Urothelium cell line (cell line): ENCODE results near the gene KCNK18.
"Not testable (repeated sequence)": the region's sequence is repeated elsewhere in the genome, so short reads cannot be mapped to it uniquely, and the experiment has no call there.

ENCODE experiments used
- DNase-seq: peaks from one replicate; pipeline ENCODE4 v3.0.0; 2011; ENCODE audit warnings: low spot score, mixed read lengths
- FAIRE-seq: peaks from 2 replicates; lab custom pipeline; 2011; peaks lifted over from hg19 to GRCh38; lab: Jason Lieb, UNC

The KCNK18 gene

DNA sequence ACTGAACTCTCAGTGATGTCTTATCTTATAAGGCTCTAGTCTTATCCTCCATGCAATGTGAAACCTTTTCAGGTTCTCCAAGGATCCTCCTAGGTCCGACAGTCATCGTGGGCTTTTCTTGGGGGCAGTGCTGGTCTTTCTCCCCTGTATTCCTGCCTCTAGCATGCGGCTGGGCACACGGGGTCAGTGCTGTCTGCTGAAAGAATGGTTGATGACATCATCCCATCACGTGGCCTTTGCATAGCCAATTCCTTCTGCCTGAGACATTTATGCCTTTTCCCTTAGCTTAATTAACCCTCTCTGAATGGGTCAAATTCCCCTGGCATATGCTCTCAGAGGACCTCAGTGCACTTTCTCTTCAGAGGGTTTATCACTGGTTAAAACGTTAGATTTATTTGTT, 27.0 kb upstream of the KCNK18 start:
- no peak for DNase-seq
- no peak for FAIRE-seq

DNA sequence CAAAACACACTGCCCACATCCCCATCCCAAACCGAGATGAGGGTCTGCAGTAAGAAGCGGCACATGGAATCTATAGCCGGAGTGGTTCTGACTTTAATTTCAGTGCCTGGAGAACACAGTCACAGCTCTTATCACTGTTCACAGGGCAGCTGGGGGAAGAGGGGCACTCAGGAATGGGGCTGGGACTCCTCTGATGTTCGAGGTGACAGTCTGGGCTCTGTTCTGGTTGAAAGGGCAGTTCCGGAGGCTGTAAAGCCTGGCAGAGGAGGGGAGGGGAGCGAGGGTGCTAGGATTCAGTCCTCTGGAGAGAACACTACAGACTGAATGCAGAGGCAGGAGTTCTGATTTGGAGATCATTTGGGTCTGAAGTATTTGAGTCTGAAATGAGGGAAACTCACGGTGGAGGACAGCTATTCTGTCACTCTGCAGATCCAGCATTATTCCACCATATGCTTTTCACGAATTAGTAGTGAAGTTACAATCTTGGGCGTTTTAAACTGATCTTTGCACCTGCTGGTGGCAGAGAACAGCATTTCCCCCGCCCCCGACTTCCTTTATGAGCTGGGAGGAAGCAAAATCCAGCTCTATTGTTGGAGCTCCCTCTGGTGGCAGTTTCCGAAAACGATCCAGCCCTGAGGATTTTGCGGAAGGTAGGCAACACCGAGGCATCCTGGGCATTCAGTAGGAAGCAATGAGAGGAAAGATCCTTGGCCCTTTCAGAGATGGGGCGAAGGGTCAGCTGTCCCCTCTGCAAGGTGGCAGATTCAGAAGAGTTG, 22.7 kb upstream of the KCNK18 start:
- FAIRE-seq = no peak
- peak; percentile 75 for DNase-seq

DNA sequence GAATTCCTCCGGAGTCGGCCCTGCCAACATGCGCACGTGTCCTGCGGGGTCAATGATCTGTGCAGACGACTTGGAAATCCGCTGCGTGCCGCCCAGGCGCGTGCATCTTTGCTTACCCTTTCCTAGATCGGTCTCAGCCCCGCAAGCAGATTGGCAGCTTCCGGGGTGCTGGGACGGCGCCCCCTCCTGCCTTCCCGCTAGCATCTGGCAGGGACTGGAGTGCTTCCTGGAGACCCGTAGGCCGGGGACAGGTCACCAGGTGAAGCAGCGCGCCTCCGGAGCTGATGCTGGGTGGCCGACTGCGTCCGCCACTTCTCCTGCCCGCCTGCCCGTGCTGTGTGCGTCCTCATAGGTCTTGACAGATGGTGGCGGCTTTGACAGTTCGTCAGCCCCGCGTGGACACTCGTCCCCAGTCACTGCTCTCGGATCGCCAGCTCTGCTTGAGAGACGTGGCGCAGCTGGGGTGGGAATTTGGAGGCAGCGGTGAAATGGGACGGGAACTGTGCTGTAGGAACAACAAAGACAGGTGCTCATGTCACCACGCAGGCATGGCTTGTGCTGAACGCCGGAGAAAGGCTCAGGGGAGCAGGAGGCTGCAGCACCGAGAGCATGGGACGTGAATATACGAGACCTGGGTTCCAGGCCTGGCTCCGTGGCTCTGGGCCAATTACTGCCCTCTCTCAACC, 21.9 kb upstream of the KCNK18 start:
- DNase-seq (no peak), FAIRE-seq (no peak)

DNA sequence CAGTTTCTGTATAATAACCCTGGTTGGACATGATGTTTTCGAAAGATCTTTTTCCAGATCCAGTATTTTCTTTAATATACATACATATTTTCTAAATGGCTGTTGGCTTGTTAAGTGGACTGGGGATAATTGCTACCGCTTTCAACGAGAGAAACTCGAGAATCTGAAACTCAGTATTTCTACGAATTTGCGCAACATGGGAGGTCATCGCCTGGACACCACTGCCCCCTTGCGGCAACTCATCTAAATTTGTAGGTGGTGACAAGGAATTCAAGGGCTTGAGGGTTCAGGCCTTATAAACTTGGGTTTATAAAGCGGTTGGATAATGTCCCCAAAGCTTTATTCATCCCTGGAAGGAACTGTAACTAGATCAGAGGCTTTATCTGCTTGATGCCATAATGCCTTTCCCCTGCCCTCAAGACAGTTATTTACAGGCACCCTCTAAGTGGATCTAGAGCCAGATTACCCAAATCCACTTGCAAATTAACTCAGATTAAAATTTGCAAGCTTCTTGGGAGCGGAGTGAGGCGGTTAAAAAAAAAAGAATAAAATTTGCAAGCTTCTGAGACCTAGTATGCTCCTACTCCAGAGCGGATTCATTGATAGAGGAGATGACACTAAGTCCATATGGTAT, 21.3 kb upstream of the KCNK18 start:
- FAIRE-seq = no peak
- DNase-seq = peak; percentile 60

DNA sequence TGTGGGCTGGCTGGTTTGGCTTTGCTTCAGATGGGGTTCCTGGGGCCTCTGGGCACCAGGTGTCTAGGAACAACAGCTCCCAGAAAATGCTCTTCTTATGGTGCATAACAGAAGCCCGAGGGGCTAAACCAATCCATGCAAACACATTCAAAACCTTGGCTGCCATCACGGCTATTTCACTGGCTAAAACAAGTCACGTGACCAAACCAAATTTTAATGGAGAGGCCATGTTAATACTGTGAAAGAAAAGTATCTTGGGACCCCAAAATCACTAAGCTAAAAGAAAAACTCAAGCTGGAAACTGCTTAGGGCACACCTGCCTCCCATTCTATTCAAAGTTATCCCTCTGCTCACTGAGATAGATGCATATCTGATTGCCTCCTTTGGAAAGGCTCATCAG, 19.1 kb upstream of the KCNK18 start:
- FAIRE-seq (no peak), DNase-seq (no peak)

DNA sequence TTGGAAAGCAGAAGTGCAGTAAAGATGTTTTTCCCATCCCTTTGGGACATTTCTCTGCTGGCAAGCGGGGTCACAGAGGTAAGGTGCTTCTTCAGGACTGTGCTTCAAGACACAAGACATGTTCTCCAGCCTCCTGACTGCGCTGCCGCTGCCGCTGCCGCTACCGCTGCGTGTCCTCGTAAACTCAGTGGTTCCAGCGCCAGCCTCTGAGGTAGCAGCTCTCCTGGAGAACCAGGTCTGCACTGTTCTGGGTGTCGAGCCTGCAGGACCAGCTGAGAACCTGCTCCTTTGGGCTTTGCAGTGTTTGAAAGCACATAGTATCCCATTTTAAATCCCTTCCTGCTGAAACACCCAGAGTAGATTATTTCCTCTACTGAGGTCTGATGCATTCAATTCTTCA, 13.0 kb upstream of the KCNK18 start:
- DNase-seq (no peak), FAIRE-seq (no peak)

DNA sequence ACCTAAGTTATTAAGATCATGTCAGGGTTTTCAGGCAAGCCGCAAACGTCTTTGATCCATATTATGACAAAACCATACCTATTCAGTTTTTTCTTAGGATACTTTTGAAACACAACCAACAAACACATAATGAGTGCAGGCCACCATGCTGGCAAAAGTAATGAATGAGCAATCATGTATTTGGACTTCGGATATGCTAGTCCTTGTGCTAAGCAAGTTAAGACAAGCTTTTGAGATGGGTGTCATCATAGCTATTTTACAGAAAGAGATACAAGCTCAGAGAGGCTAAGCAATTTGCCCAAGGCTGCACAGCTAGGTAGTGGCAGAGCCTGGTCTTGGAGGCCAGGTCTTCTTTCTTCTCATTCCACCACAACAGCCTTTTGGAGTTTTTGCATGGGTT, 12.5 kb upstream of the KCNK18 start:
- FAIRE-seq = no peak
- DNase-seq = no peak

DNA sequence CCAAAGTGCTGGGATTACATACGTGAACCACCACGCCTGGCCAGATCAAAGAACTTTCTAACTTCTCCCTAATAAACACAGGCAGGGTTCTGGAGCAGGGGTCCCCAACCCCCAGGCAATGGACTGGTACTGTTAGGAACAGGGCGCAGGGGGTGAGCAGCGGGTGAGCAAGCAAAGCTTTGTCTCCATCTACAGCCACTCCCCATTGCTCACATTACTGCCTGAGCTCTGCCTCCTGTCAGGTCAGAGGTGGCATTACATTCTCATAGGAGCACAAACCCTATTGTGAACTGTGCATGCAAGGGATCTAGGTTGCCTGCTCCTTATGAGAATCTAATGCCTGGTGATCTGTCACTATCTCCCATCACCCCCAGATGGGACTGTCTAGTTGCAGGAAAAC, 11.5 kb upstream of the KCNK18 start:
- DNase-seq, FAIRE-seq: not testable (repeated sequence)

DNA sequence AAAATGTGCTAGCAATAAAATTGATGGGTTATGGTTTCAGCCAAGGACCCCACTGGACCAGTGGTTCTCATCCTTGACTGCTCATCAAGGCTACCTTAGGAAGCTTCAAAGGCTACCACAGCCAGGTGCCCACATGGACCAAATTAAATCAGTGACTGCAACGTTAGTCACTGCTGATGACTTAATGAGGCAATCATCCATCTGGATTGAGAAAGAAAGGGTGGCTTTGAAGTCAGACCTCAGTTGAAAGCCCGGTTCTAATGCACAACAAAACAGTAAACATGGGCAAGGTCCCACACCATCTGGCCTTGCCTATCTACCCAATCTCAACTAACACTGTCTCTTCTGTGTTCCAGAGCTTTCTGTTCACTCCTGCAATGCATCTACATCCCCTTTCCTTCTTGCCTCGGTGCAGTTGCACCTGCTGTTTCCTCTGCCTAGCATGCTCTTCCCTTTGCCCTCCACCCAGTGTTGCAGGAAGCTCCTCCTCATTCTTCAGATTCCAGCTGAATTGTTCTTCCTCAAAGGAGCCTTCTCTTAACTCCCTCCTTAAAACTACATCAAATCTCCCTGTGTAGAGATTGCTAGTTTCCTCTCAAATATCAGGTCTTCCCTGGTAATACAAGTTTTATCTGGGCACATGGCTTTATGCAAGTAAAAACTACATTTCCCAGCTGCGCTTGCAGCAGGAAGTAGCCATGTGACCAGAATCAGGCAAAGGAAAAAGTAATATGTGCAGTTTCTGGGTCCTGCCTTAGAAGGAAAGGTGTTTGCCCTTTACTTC, 10.3 kb upstream of the KCNK18 start:
- FAIRE-seq = no peak
- DNase-seq = peak; percentile 46

DNA sequence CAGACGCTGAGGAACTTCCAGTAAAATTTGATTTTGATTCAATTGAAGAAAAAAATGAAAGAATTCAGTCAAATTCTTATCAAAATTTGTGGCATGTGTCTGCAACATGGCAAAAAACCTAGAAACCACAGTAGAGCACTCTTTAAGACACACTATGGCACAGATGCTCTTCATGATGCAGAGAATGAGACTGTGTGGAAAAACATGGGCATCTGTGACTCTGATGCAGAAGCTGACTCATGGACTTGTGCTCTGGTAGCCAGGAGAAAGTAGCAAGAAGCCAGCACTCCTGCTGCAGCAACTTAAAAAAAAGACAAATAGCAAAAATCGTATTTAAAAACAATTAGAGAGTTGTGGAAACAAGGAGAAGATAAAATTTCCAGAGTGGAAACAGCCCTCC, 8.9 kb upstream of the KCNK18 start:
- no peak for DNase-seq
- FAIRE-seq = no peak

DNA sequence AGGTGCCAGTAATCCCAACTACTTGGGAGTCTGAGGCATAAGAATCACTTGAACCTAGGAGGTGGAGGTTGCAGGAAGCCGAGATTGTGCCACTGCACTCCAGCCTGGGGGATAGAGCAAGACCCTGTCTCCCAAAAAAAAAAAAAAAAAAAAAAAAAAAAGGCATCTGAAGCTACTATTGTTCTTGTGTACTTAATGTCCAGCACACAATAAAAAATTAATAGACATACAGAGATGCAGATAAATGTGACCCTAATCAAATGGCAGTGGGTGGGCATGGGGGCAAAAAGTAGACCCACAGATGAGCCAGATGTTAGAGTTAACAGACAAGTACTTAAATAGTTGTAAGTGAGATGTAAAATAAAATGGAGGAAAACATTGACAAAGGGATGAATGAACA, 7.7 kb upstream of the KCNK18 start:
- no peak for FAIRE-seq

DNA sequence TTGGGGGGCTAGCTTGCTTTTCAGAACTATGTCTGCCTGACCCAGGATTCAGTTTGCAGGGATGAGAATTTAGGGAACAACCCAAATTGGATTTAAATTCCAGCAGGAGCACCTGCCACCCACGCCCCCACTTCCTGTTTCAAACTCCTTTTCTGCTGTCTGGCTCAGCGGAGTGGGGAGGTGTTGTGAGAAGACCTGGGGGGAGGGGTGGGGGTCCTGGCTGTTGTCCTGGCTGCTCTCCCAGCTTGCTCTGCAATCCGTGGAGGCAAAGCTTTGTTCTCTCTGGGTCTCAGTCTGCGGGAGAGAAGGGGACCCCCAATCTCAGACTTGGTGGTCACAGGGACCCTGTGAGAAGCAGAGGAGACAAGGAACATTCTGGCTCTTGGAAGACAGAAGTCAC, 799 bp downstream of the KCNK18 start:
- no peak for DNase-seq
- no peak for FAIRE-seq

More for the DNA sequence above, 7.7 kb upstream of the KCNK18 start:
- DNase-seq = no peak

DNA sequence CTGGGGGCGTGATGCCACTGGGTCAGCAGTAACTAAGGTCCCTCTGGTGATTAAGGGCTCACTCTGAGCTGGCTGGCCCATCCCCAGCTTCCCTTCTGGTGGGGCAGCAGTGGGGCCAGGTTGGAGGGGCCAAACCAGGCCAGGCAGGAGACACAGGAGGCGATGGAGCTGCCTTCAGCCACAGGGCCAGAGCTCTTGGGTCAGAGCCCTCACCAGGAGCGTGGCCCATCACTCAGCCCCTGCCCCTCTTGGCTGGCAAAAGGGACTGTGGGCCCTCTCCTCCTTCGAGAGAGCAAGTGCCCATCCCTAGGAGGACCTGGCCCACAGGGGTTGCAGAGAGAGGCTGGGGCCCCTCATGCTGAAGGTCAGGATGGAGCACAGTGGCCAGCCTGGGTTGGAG, 4.5 kb downstream of the KCNK18 start:
- no peak for DNase-seq
- no peak for FAIRE-seq

DNA sequence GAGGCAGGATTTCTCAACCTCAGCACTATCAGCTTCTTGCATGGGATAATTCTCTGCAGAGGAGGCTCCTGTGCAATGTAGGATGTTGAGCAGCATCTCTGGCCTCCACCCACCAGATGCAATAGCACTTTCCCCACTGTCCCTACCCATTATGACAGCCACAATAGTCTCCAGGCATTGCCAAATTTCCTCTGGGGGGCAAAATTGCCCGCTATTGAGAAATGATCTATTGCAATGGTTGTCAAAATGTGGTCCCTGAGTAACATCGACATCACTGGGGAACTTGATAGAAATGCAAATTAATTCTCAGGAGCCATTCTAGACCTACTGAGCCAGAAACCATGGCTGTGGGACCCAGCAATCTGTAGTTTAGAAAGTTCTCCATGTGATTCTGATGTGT, 7.0 kb downstream of the KCNK18 start:
- FAIRE-seq = no peak
- DNase-seq = no peak

DNA sequence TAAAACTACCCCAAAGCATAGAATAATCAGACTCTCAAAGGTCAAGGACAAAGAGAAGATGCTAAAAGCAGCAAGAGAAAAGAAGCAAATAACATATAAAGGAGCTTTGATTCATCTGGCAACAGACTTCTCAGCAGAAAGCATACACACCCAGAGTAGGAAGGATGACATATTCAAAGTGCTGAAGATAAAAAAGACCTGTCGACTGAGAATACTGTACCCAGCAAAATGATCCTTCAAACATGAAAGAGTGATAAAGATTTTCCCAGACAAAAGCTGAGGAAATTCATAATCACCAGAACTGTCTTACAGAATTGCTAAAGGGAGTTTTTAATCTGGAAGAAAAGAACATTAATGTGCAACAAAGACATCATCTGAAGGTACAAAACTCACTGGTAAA, 14.9 kb downstream of the KCNK18 start:
- DNase-seq = no peak
- FAIRE-seq = no peak

DNA sequence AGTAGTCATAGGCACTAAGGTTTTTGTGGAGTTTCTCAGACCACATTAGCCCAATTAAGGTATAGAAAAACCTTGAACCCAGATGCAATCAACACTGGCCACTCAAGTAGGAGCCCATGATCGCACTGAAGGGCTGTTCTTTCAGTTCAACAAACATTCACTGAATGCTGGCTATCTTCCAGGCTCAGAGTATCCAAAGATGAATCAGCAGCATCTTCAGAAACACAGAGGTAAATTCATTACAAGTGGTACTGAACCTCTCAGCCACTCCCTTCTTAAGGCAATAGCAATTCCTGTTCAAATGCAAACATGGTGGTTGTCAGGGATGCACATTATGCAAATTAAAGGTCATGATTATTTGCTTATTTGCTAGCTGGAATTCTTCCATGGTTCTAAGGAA, 17.1 kb downstream of the KCNK18 start:
- DNase-seq = peak; percentile 54
- FAIRE-seq = no peak

DNA sequence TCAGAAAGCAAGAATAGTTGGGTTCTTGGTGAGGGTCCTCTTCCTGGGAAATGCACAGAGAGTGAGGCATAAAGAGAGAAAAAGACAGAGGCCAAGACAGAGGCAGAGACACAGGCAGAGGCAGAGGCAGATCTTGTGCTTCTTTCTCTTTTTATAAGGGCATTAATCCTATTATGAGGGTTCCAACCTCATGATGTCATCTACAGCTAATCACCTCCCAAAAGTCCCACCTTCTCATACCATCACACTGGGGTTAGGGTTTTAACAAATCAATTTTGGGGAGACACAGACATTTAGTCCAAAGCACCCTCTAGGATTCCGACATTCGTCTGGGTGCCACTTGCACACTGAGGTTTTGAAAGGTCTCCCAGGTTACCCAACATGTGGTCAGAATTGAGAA, 17.8 kb downstream of the KCNK18 start:
- FAIRE-seq = no peak
- DNase-seq = no peak

DNA sequence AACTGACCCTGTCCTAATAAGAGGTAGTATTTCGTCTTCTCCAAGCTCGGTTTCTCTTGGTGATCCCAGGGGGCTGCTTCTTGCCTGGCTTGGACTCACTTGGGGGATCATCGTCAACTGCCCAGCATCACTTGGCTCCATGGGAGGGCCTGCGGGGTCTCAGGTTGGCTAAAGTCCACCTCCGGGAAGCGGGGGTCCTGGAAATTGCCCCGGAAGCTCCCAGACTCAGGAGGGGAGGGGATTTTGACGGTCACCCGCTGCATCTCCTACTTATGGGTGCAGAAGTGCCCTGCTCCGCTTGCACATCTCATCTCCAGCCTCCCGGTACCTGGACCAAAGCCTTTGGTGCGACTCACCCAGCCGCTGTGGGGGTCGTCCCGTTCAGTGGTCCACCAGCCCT, 18.7 kb downstream of the KCNK18 start:
- no peak for FAIRE-seq

DNA sequence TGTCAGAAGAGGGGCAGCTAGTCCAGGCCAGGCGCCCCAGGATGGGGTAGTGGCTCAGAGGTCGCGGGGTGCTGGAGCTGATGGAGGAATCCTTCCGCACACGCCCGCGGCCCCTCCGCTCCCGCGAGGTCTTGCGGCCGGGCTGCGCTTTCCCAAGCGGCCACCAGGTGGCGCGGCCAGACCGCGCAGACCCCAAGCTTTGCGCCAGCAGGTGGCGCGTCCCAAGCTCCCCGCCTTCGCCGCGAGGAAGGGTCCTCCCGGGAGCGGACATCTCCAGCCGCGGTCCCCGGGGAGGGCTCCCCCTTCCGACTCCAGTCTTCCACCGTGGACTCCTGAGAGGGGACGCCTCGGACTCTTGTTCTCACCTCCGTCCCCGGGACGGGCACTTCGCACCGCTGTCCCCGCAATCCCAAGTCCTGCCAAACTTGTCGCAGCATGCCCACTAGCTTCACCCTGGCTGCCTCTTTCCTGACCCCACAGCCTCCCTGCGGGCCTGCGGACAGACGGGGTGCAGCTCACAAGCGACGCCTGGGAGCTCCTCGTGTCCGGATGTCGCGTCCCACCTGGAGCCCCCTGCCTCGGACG, 19.4 kb downstream of the KCNK18 start:
- peak; percentile 81 for DNase-seq
- FAIRE-seq = peak; percentile 42

More for the DNA sequence above, 18.7 kb downstream of the KCNK18 start:
- no peak for DNase-seq

DNA sequence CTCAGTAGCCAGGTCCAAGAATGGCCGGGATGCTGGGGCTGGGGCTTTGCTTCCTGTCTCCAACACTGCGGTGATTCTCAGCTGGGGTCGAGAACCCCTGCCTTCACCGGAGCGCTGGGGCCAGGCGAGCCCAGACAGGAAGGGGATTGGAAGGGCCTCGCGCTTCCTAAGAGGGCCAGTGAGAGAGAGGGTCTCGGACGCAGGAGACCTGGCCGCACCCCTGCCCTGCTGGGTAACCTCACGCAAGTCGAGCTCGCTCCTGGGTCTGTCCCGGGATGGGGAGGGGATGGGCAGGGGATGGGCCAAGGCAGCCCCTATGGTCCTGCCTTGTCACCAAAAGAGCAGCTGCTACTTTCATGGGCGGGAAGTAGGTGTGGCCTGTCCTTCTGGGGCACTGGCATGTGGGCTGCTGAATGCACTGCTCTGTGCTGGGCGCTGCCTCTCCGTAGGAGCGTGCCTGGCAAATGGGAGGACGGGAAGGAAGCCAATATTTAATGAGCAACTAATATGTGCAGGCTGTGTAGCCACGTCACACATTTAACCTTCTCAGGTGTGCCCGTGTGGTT, 20.0 kb downstream of the KCNK18 start:
- FAIRE-seq (peak; percentile 93), DNase-seq (peak; percentile 49)

DNA sequence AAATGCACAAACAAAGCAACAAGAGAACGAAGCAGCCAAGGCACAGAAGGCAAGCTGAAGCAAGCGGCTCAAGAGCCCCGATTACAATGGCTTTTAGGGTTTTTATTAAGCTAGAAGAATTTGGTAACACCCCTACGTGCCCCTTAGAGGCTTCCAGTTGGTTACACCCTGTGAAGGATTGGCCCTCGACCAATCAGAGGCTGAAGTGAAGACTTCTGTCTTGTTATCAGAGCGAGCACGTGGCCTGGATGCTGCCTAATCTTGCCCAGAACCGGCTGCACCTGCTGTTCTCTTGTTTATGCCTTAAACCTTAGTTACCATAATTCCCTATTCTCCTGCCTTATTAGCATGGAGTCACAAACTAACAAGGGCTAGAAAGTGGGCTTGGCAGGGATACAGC, 21.4 kb downstream of the KCNK18 start:
- FAIRE-seq (no peak), DNase-seq (no peak)
